HG02938 (cell line): ENCODE measurements around the gene ALK.

ENCODE experiments used
- ATAC-seq: cut with Tn5 transposase; IDR thresholded peaks from one replicate; pipeline ENCODE4 v1.9.1; 2021; ENCODE audit warnings: mild to moderate bottlenecking, moderate library complexity; ENCODE audit not compliant: unreplicated experiment

ALK gene

DNA sequence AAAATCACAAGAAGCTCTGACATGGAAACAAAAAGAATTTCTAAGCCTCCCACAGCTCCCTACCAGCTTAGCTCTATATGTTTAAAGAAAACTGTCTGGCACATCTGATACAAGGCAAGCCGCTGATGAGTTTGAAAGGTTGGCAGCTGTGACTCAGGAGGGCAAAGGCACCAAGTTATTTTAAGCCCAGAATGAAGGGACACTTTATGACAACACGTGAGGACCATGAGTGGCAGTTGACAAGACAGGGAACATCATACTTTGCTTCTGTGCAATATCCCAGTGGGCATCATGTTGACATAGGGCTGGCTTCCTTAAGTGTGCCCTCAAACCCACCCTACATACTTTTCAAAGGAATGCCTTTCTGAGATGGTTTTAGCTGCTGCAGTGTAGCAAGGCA is 533.3 kb downstream of the ALK start:
- no peak for ATAC-seq

DNA sequence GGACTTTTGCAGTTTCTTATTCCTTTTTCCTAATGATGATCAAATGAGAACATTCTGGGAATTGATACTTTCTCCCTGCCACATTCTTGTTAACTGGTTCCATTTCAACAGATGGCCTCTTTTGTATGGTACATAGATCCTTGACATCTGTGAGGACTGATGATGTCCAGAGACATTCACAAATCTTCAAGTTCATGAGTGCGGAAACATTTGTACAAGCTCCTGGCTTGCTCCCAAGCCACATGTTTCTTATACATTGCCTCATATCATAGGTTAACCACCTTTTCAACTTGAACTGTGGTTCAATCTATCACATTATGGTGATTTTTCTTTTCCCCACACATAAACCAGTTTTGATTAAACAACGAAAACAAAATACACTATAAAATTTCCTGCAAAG is 538.9 kb downstream of the ALK start:
- ATAC-seq, result no peak

GRCh38 chr2:29377788-29378187 is 543.6 kb downstream of the ALK start:
- no peak for ATAC-seq

- no peak for ATAC-seq
Measured at GRCh38 chr2:29376541-29376940, 544.8 kb downstream of the ALK start.

- no peak for ATAC-seq
Measured at GRCh38 chr2:29375843-29376242, 545.5 kb downstream of the ALK start.

DNA sequence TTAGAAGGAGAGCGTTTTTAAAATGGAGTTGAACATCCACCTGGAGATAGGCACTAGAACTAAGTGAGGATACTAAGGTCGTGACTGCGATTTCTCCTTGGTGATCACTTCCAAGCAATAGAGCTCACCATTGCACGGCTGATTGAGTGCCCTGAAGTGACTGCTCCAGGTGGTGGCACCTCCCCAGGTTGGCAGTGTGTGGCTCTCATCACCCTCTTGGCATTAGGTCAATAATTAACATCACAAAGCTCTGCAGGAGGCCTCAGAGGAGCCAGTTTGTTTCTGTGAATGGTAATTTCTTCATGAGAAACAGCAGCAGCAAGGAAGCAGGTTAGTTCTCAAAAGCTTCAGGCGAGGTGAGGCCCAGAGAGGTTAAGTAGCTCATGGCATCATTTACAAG is 546.6 kb downstream of the ALK start:
- ATAC-seq, result no peak

GRCh38 chr2:29373870-29374269 is 547.5 kb downstream of the ALK start:
- ATAC-seq, result no peak

DNA sequence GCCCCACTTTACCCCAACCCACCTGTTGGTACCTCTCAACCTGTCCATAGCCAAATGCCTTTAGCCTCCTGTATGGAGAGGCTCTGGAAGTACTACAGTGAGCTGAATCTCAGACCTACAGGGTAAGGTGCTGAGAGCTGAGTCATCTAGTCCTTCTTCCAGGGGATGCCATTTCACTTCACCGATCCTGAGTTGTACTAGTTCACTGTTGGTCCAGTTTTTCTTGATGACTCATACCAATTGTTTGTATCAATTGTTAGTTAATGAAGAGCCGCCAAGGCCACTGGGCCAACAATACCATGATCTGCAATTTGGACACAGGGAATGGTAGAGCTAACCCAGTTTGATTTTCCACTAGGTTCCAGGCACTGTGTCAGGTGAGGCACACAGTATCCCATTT is 549.2 kb downstream of the ALK start:
- ATAC-seq, result no peak

DNA sequence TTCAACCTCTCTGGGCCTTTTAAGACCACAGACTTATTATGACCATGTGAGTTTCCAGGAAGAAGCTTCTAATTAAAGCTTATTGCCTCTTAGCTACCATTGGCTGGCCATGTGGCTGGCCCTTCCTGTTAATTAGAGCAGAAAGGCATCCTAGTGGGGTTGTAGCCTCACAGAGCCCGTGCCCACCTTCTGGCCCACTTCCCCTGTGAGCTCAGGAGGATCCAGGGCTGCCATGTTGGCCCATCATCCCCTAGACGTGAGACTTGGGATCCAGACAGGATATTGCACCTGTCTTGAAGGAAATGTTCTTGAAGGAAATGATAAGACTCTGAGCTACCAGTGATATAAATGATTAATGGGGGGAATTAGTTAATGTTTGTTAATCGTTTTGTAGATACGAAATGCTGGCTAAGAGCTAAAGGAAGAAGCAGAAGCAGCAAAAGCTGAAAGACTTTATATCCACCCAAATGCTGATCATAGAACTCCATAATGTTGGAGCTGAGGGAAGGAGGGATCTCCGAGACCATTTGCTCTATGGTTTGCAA is 550.7 kb downstream of the ALK start:
- no peak for ATAC-seq

DNA sequence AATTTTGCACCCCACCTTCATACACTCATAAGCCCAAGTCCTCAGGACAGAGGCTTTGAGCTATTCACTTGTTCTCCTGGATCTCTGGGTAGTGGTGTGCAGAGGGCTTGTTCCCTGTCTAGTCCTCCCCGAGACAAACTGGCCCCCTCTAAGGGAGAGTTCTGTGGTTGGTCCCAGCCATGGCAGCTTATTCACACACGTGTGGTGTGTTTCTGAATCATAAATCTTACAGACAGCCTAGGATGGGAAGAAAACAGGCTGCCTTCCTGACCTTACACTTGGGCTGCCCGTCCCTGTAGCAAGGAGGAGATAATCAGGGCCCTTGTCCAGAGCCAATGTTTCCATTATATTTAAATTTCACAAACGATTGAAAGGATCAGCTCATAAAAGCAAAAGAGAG is 551.2 kb downstream of the ALK start:
- ATAC-seq, result no peak

GRCh38 chr2:29368659-29369040 is 552.7 kb downstream of the ALK start:
- ATAC-seq, result no peak

DNA sequence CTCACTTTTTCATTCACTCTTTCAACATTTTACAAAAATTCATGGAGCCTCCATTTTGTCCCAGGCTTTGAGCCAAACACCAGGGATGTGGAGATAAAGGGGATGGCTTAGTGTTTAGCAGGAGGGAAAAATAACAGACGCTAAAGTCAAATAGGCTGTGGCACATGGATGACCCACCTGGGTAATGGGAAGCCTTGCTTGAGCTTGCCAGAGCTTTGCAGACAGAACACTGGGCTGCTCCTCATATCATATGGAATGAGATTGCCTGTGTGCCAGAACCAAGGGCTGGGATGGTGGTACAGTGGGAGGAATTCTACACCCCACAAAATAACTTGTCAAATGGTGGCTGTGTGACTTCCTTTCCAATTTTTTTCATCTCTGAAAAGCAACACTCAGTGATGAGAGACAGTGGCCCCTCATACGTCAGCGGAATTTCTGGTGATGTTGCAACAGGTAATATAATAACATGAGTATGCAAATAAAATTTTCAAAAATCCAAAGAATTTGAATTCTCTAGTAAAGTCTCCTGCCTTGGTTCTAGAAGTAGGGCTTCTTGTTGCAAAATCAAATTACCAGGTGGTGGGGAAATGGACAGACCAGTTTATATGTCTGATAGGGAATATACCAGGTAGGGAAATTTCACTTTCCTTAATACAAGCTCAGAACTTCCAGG is 553.3 kb downstream of the ALK start:
- no peak for ATAC-seq

- ATAC-seq, result no peak
Measured at GRCh38 chr2:29363111-29363510, 558.3 kb downstream of the ALK start.

GRCh38 chr2:29361231-29361630 is 560.2 kb downstream of the ALK start:
- no peak for ATAC-seq

- ATAC-seq, result no peak
Measured at GRCh38 chr2:29360016-29360784, 561.2 kb downstream of the ALK start.

DNA sequence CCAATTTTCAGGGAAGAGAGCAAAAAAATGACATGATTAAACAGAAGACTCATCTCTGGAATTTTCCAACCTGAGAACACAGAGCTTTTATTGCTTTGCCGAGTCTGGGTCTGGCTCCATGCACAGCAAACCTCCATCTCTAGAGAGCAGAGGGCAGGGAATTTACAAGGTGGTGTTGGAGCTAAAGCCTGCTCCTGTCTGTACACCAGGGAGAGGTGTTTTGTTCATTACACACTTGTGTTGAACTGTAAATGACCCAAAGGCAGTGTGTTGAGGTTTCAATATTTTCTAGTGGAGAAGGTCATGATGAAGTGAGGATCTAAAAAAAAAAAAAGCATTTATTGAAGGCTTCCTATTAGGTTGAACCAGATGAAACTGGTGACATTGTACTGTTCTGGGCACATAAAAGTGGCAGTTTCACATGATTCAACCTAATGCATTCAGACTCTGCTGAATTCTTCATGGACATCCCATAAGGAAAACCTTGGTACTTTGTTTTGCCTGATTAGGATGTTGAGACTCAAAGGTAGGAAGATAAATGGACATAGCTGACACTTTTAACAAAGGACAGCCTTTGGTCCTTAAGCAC is 567.9 kb downstream of the ALK start:
- no peak for ATAC-seq

- no peak for ATAC-seq
Measured at GRCh38 chr2:29351916-29352591, 569.3 kb downstream of the ALK start.

DNA sequence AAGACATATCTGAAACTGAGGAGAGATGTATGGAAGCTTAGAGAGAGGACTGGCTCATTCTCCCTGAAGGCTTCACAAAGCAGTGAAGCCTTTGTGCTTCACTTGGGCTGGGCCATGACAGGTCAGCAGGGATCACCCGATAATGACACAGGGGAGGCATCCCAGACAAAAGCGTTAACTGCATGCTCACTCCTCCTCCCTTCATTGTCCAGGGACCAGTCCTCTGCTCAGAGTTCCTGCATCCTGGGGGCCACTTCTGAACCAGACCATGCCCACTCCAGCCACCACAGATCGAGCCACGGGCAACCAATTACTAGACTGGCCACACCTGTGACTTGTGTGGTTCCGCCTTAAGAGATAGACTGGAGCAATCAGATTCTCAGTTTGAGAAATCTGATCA is 570.1 kb downstream of the ALK start:
- ATAC-seq, result no peak

DNA sequence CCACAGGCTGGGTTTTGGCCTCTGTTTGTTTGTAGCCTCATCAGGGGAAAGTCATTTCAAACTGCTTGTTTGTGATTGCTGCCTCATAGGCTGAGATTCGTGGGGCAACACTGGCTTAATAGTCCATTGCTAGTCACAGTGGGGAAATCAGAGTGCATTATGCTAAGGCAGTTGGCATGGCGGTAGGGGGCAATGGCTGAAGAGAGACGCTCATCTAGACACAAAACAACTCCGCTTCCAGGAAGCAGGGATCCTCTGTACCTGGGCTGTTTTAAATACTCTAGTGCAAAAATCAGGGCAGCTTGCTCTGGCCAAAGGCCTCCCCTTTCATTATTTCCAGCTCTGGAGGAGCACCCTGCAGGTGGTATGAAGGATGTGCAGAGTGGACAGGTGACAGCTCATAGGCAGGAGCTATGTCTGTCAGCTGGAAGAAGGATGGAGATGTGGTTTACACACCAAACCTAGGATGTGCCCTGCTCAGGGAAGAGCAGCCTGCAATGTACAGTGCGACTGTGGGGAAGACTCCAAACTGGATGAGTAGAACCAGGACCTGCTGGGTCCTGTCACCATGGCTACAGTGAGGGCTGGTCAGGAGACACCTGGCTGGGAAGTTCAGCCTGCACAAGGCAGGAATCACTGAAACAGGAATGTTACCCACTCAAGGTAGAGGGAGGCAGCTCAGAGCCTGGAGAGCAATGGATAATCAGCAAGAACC is 571.9 kb downstream of the ALK start:
- ATAC-seq, result no peak

GRCh38 chr2:29347774-29348461 is 573.5 kb downstream of the ALK start:
- ATAC-seq, result no peak
